Hepatic stellate cell (primary cell): ENCODE results near the gene CHST6.
"Not testable (repeated sequence)": the region's sequence is repeated elsewhere in the genome, so short reads cannot be mapped to it uniquely, and the experiment has no call there.

Source experiments
- DNase-seq: peaks from one replicate; pipeline ENCODE4 v3.0.0; 2011; ENCODE audit warnings: low spot score

The CHST6 gene

DNA sequence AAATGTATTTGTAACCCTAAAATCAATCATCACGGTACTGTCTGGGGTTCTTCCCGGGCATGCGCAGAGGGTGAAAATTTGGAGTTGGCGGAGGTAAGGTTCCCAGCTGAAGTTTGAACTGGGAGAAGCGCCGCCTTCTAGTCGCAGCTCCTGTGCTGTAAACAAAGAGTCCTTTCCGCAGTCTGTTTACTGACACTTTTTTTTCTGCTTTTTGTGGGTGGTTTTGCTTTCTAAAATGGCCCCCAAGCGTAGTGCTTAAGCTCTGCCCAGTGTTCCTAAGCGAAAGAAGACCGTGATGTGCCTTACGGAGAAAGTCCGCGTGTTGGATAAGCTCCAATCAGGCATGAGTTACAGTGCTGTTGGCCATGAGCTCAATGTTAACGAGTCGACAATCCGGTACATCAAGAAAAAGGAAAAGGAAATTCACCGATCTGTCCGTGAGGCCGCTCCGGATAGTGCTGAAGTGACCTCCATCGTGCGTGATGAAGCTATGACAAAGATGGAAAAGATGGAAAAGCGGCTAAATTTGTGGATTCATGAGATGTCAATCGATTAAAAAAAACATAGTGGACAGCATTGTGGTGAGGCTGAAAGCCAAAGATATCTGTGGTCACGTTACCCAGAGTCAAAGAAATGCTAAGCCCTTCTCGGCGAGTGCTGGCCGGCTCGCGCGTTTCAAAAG is 61.4 kb downstream of the CHST6 start:
- DNase-seq: peak; percentile 82

DNA sequence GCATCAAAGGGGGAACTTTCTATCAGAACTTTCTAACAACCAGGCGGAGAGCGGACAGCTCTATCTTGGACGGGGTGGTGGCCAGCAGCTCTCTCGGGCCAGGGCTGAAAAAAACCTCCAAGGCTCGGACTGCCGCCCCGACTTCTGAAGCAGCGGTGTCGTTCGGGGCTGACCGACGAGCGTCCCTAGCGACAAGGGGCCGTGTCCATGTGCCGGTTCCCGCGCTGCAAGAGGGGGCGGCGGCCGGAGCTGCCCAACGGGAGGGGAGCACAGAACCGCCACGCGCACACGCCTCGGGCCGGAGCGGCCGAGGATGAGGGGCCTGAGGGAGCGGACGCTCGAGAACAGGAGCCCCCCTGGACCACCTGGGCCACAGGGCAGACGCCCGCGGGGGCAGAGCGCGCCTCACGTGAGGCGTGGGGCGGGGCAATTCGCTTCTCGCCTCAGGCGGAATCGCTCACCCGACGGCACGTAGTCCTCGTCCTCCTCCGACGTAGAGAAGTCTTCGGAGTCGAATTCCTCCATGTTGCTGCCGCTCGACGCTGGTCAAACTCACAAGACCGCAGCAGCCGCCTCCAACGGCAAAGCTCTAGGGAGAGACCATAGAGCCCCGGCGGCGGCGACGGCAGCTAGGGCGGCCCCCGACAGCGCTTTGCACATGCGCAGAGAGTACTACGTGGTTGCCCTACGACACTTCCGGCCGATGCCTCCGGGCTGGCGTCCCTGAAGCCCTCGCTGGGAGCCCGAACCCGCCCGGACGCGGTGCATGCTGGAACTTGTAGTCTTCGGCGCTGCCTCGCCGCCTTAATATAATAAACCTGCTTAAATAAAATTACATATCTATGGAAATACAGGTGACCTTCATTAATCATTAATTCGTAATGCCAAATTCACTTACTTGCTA is 62.2 kb downstream of the CHST6 start, which contains the start of gene CFDP1:
Gene CFDP1, minus strand, starts transcription at position 676 of the 904 bp plus-strand sequence. Its CDS starts 151 bp downstream, at position 525.
- peak; percentile 98 for DNase-seq

DNA sequence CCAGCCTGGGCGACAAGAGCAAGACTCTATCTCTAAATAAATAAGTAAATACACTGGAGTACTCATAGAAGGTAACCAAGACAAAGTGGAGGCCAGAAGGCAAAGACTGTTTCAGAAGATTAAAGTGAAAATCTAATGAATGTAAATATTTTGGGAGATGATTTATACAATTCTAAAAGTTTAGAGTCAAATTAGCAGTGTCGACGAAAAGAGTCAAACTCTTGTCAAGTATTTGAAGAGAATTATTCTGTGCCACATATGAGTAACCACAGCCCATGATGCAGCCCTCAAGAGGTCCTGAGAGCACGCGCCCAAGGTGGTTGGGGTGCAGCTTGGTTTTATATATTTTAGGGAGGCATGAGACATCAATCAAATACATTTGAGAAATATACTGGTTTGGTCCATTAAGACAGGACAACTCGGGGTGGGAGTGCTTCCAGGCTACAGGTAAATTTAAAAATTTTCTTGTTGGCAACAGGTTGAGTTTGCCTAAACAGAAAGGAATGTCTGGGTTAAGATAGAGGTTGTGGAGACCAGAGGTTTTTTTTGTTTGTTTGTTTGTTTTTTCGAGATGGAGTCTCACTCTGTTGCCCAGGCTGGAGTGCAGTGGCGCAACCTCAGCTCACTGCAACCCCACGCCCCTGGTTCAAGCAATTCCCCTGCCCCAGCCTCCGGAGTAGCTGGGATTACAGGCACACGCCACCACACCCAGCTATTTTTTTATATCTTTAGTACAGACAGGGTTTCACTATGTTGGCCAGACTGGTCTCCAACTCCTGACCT is 65.4 kb downstream of the CHST6 start:
- no peak for DNase-seq

DNA sequence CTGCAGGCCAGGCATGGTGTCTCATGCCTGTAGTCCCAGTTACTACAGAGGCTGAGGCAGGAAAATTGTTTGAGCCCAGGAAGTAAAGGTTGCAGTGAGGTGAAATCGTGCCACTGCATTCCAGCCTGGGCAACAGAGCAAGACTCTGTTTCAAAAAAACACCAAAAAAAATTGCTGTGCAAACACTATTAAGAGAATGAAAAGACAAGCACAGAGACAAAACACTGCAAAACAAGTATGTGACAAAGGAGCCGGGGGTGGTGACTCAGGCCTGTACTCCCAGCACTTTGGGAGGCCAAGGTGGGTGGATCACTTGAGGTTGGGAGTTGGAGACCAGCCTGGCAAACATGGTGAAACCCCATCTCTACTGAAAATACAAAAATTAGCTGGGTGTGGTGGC is 68.7 kb downstream of the CHST6 start:
- DNase-seq: not testable (repeated sequence)

DNA sequence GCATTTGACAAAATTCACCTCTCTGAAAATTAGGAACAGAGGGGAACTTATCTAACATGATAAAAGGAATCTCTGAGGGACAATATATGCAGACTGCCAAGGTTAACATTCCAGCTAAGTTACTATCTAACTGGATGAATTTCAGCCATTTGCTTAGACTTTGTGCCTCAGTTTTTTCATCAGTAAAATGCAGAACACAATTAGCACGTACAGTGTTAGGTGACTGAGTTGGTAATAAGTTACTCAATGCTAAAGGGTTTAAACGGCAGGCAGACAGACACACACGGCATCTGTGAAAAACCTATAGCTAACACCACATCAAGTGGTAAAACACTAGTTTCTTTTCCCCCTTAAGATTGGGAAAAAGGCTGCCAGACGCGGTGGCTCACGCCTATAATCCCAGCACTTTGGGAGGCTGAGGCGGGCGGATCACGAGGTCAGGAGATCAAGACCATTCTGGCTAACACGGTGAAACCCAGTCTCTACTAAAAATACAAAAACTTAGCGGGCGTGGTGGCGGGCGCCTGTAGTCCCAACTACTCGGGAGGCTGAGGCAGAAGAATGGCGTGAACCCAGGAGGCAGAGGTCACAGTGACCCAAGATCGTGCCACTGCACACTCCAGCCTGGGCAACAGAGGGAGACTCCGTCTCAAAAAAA is 71.0 kb downstream of the CHST6 start:
- not testable (repeated sequence) for DNase-seq

DNA sequence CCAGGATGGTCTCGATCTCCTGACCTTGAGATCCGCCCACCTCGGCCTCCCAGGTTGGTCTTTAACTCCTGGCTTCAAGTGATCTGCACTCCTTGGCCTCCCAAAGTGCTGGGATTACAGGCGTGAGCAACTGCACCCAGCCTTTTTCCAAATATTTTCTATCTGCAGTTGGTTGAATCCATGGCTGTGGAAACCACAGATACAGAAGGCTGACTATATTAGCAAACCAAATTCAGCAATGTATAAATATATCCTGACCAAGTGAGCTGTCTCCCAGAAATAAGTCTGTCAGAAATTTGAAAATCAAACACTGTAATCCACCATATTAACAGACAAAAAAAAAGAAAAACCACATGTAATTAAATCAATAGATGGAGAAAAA is 71.5 kb downstream of the CHST6 start:
- DNase-seq: no peak
